Measurements from ENCODE around the gene IFFO2.
"Not testable (repeated sequence)": the region's sequence is repeated elsewhere in the genome, so short reads cannot be mapped to it uniquely, and the experiment has no call there.

The IFFO2 gene

DNA sequence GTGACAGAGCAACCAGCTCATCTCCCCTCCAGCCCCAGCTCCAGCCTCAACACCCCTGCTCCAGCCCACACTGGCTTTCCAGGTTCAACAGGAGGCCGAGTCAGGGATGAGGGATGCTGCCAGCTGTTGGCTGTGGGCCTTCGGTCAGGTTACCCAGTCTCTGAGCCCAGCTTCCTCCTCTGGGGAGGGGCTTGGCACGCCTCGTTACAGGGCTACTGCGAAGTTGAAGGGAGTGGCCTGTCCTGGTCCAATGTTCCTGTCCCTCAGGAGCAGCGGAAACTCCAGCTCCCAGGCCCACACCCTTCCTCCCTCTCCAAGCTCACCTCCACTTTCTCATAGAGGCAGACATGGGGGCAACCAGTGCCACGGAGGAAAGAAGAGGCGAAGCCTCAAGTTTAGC is 81.9 kb downstream of the IFFO2 start:
- DNase-seq (ENCODE audit: low spot score) = no peak

- no peak for DNase-seq (ENCODE audit: low spot score)
Measured at GRCh38 chr1:18874036-18874435, 82.4 kb downstream of the IFFO2 start.

GRCh38 chr1:18872071-18872611 is 84.3 kb downstream of the IFFO2 start:
- no peak for DNase-seq (ENCODE audit: low spot score)

DNA sequence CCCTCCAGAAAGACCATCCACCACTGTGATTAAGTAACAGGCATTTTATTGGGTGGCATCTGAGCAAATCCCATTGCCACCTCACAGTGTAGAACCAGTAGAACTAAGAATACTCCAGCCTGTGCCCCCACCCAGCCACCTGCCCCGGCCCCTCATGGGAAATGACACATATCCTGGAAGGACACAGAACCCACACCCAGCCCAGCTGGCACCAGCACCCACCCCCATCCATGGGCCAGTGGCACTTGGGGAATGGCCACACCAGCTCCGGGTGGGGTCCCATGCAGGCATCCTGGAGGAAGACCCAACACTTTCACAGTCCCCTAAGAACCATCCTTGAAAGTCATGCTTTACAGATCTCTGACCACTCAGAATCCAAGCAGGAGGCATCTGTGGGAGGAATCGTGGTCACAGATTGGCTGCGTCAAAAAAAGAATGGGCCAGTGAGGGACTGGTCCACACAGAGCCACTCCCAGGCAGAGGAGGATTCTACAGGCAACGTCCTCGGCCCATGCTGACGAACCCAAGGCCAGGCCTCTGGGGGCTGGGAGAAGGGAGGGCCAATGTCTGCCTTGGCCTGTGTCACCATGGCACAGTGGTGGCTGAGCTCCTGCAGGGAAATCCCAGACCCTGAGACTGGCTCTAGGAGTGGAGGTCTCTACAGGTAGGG is 84.9 kb downstream of the IFFO2 start:
- DNase-seq (ENCODE audit: low spot score) = no peak

DNA sequence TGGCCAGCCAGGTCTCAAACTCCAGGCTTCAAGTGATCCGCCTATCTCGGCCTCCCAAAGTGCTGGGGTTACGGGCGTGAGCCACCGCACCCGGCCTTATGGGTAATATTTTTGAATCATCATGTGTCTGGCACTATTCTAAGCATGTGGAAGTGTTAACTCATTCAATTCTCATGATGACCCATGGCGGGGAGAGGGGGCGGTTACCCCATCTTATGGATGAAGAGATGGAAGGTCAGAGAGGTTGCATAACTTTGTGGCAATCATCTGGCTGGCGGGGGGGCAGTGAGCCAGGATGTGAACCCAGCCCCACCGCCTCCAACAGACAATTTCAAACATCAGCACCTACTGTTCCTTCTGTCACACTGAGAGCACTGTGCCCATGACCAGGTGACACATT is 85.5 kb downstream of the IFFO2 start:
- no peak for DNase-seq (ENCODE audit: low spot score)

- not testable (repeated sequence) for DNase-seq (ENCODE audit: low spot score)
Measured at GRCh38 chr1:18870595-18870865, 85.9 kb downstream of the IFFO2 start.

GRCh38 chr1:18869847-18870594 is 86.5 kb downstream of the IFFO2 start:
- no peak for DNase-seq (ENCODE audit: low spot score)

DNA sequence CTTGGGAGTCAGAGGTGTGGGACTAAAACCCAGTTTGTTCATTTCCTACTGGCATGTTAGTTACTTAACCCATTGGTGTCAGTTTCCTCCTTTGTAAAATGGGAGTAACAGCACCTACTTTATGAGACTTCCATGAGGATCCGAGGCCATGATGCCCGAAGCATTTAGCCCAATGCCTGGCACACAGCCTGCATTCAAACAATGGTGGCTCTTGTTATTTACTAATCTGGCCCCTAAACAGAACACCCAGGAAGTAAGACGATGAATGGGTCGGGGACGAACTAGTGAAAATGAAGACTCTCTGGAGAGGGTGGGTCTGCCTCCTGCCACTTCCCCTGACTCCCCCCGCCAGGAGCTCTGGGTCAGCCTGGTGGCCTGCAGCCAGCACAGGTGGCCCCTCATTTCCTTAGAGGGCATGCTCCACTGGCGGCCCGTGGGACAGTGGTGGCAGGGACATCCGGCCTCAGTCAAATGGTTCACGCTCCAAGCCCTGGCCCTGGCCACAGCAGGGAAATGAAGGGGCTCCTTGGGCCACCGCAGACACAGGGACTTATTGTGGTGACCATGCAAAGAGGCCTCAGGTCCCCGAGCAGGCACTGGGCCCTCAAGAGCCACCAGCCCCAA is 87.6 kb downstream of the IFFO2 start:
- no peak for DNase-seq (ENCODE audit: low spot score)

DNA sequence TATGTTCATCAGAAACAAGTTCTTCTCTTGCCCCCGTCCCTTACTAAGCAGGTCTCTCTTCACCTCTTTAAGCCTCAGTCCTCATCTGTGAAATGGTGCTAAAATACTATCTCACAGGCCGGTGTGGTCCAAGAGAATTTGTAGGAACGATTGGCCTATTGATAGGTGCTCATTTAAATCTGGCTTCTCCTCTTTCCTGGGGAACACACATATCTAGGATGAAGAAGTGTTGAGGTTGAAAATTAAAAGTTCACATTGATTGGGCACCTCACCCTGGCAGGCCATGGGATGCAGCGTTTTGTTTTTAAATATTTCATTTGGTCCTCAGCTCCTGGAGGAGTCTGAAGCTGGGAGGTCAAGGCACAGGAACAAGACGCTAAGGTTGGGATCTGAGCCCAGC is 88.1 kb downstream of the IFFO2 start:
- DNase-seq (ENCODE audit: low spot score) = no peak

DNA sequence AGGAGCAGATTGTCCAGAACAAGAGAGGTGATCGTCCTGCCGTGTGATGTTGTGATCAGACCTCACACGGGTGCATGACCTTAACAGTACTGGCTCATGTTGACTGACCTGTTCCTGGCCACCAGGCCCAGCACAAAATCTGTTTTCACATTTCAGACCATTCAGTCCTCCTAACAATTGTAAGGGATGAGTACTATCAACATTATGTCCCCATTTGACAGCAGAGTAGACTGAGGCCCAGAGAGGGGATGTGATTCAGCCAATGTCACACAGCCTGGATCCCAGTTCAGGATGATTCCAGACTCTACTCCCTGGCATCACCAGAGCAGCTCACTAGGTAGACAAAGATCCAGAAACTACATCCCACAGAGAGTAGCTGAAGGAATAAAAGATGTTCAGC is 89.6 kb downstream of the IFFO2 start:
- DNase-seq (ENCODE audit: low spot score) = no peak

DNA sequence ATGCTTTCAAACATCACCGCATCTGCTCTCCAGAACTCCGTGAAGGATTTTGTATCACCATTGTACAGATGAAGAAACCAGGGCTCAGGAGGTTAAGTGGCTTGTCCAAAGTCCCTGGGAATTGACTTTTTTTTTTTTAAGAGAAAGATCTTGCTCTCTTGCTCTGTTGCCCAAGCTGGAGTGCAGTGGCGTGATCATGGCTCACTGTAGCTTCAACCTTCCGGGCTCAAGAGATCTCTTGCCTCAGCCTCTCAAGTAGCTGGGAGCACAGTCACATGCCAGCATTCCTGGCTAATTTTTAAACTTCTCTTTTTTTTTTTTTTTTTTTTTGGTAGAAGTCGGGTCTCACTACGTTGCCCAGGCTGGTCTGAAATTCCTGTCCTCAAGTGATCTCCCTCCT is 90.2 kb downstream of the IFFO2 start:
- DNase-seq (ENCODE audit: low spot score) = no peak

DNA sequence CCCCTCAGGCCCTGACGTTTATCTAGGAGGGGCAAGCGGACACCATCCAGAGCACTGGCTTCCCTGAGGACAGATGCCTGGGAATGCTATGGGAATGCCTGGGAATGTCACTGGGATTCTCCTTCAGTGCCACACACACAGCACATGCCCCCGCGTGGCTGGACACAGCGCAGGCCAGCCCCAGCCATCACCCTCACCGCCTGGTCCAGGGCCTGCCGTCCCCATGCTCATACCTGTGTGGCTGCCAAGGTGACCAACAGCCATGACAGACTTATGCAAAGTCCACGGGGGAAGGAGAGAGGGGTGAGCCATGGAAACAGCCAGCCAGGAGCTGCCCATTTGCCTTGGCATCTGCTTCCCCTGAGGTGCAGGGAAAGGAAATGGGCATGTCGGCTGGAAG is 91.3 kb downstream of the IFFO2 start:
- no peak for DNase-seq (ENCODE audit: low spot score)

DNA sequence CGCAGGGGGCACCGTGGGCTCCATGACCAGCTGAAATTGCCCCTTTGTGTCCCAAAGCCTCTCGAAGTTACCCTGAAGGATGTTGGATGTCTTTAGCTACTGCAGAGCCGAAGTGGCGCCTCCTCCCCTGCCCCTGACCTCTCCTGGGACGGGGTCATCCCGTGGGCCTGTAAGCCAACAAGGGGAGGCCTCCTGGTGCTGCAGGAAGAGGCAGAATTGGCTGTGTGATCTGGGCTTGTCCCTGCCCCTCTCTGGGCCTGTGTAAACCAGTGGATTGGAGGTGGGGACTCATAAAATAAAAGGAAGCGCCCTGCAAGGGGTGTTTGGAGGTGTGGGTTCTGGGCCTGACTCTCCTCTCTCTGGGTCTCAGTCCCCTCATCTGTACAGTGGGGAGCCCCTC is 94.9 kb downstream of the IFFO2 start:
- DNase-seq (ENCODE audit: low spot score) = no peak

GRCh38 chr1:18861082-18861481 is 95.4 kb downstream of the IFFO2 start:
- DNase-seq (ENCODE audit: low spot score) = no peak

GRCh38 chr1:18859560-18859959 is 96.9 kb downstream of the IFFO2 start, which contains the start of gene TAS1R2:
TAS1R2 (minus strand) TSS chr1:18859660; CDS start chr1:18859660, 0 bp downstream.
- DNase-seq (ENCODE audit: low spot score) = no peak

- DNase-seq (ENCODE audit: low spot score) = no peak
Measured at GRCh38 chr1:18858070-18858688, 98.3 kb downstream of the IFFO2 start.

- DNase-seq (ENCODE audit: low spot score) = no peak
Measured at GRCh38 chr1:18856435-18856834, 100.0 kb downstream of the IFFO2 start.

DNA sequence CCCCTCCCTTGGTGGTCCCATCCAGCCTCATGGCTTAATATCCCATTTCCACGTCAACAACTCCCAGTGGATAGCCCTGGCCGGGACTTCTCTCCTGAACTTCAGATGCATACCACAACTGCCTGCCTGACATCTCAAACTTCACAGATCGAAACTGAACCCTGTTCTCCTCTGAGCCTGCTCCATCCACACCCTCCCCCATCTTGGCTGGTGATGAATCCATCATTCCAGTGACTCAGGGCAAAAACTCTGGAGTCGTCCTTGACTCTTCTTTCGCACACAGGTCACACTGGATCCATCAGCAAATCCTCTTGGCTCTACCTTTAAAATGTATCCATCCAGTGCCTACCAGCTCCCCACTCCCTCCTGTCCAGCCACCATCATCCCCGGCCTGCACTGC is 100.9 kb downstream of the IFFO2 start:
- no peak for DNase-seq (ENCODE audit: low spot score)

DNA sequence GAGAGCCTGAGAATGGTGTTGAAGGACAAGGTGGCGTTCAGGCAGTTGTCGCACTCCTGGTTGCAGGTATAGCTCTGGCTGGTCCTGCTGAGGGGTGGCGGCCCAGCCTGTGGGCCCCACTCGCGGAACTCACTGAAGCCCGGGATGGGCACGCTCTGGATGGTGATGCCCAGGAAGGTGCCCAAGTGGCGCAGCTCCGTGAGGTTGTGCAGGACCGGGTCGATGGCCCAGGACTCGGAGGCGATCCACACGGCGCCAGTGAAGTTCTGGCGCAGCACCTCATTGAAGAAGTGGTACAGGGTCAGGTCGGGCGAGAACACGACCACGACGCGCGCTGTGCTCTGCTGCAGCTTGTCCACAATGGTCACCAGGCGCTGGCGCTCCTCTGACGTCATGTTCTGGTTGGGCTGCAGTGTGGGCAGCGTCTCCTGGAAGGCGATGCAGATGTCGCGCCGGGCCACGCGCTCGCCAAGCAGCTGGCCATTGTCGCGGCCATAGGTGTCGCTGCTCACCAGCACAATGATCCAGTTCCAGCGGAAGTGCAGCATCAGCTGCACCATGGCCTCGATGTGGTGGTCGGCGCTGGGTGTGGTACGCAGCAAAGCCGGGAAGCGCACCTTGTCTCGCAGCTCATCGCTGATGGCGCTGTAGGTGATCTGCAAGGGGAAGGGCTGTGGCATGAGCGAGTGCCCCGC is 102.0 kb downstream of the IFFO2 start:
- DNase-seq (ENCODE audit: low spot score) = no peak

Measured in cerebellar cortex (tissue), 1 donor.